GM19239 (cell line): ENCODE data around the gene ACYP2.

ENCODE experiments used
- DNase-seq: peaks from one replicate; pipeline ENCODE4 v3.0.0; 2011; ENCODE audit warnings: low spot score; ENCODE audit not compliant: insufficient read length
- FAIRE-seq: peaks from 2 replicates; lab custom pipeline; 2011; peaks lifted over from hg19 to GRCh38; lab: Jason Lieb, UNC

Gene ACYP2

GRCh38 chr2:54208364-54209240, 93.2 kb downstream of the ACYP2 start:
- DNase-seq (no peak), FAIRE-seq (no peak)

GRCh38 chr2:54209379-54209778, 94.0 kb downstream of the ACYP2 start:
- FAIRE-seq (no peak), DNase-seq (no peak)

- FAIRE-seq, result no peak
These were observed 97.0 kb downstream of the ACYP2 start for GRCh38 chr2:54212456-54212855.

GRCh38 chr2:54213082-54213481, 97.7 kb downstream of the ACYP2 start:
- FAIRE-seq, result no peak
- DNase-seq, result no peak

More at GRCh38 chr2:54212456-54212855, 97.0 kb downstream of the ACYP2 start:
- DNase-seq, result no peak

- no peak for FAIRE-seq
- DNase-seq, result no peak
These were observed 109.6 kb downstream of the ACYP2 start for GRCh38 chr2:54224997-54225396.

GRCh38 chr2:54226260-54226659, 110.8 kb downstream of the ACYP2 start:
- FAIRE-seq, result no peak
- DNase-seq, result no peak

GRCh38 chr2:54227798-54228197, 112.4 kb downstream of the ACYP2 start:
- no peak for DNase-seq

GRCh38 chr2:54228945-54229344, 113.5 kb downstream of the ACYP2 start:
- FAIRE-seq (no peak), DNase-seq (no peak)

More at GRCh38 chr2:54227798-54228197, 112.4 kb downstream of the ACYP2 start:
- no peak for FAIRE-seq

- no peak for DNase-seq
- FAIRE-seq, result no peak
These were observed 118.6 kb downstream of the ACYP2 start for GRCh38 chr2:54233832-54234649.

- DNase-seq (no peak), FAIRE-seq (no peak)
These were observed 122.0 kb downstream of the ACYP2 start for GRCh38 chr2:54237428-54237827.

GRCh38 chr2:54239427-54239826, 124.0 kb downstream of the ACYP2 start:
- FAIRE-seq, result no peak
- no peak for DNase-seq

- DNase-seq (no peak), FAIRE-seq (no peak)
These were observed 125.4 kb downstream of the ACYP2 start for GRCh38 chr2:54240515-54241469.

- FAIRE-seq (no peak), DNase-seq (no peak)
These were observed 131.7 kb downstream of the ACYP2 start for GRCh38 chr2:54247115-54247514.

- FAIRE-seq (no peak), DNase-seq (no peak)
These were observed 134.2 kb downstream of the ACYP2 start for GRCh38 chr2:54249629-54250028.

GRCh38 chr2:54254180-54254579, 138.8 kb downstream of the ACYP2 start:
- FAIRE-seq (no peak), DNase-seq (no peak)

- FAIRE-seq, result no peak
- no peak for DNase-seq
These were observed 140.0 kb downstream of the ACYP2 start for GRCh38 chr2:54255230-54256090.

GRCh38 chr2:54256091-54256694, 140.8 kb downstream of the ACYP2 start, which contains the start of gene TSPYL6:
Gene TSPYL6 (minus strand): TSS chr2:54256229. CDS start chr2:54256151, 78 bp downstream.
- DNase-seq (no peak), FAIRE-seq (no peak)

GRCh38 chr2:54258166-54258565, 142.8 kb downstream of the ACYP2 start:
- FAIRE-seq, result no peak
- DNase-seq, result no peak
